Glomerular visceral epithelial cell (primary cell): ENCODE results near the gene PDE4DIP.
"Not testable (repeated sequence)": the region's sequence is repeated elsewhere in the genome, so short reads cannot be mapped to it uniquely, and the experiment has no call there.

ENCODE experiments used
- DNase-seq: peaks from one replicate; pipeline ENCODE4 v3.0.0-alpha.2; 2016; ENCODE audit errors: extremely low spot score

PDE4DIP gene

GRCh38 chr1:148975866-148976537 lies 131.8 kb downstream of the PDE4DIP start:
- DNase-seq, result not testable (repeated sequence)

- not testable (repeated sequence) for DNase-seq
Measured at GRCh38 chr1:148977785-148978184, 133.6 kb downstream of the PDE4DIP start.

- DNase-seq, result not testable (repeated sequence)
Measured at GRCh38 chr1:148989378-148989777, 145.2 kb downstream of the PDE4DIP start.

GRCh38 chr1:148990233-148990788 lies 146.1 kb downstream of the PDE4DIP start:
- DNase-seq, result not testable (repeated sequence)

- not testable (repeated sequence) for DNase-seq
Measured at GRCh38 chr1:148991818-148992217, 147.6 kb downstream of the PDE4DIP start.

GRCh38 chr1:148992364-148992763 lies 148.1 kb downstream of the PDE4DIP start:
- DNase-seq, result not testable (repeated sequence)

GRCh38 chr1:148996449-148997224 lies 152.4 kb downstream of the PDE4DIP start:
- DNase-seq, result not testable (repeated sequence)

GRCh38 chr1:148997405-148997804 lies 153.2 kb downstream of the PDE4DIP start:
- not testable (repeated sequence) for DNase-seq

- DNase-seq, result not testable (repeated sequence)
Measured at GRCh38 chr1:149002664-149003063, 158.4 kb downstream of the PDE4DIP start.

GRCh38 chr1:149008326-149008725 lies 164.1 kb downstream of the PDE4DIP start:
- not testable (repeated sequence) for DNase-seq

GRCh38 chr1:149008769-149009168 lies 164.5 kb downstream of the PDE4DIP start:
- not testable (repeated sequence) for DNase-seq

- not testable (repeated sequence) for DNase-seq
Measured at GRCh38 chr1:149009761-149010160, 165.5 kb downstream of the PDE4DIP start.

GRCh38 chr1:149012599-149012998 lies 168.4 kb downstream of the PDE4DIP start:
- not testable (repeated sequence) for DNase-seq

GRCh38 chr1:149013513-149013912 lies 169.3 kb downstream of the PDE4DIP start:
- not testable (repeated sequence) for DNase-seq

- DNase-seq, result not testable (repeated sequence)
Measured at GRCh38 chr1:149015522-149015921, 171.3 kb downstream of the PDE4DIP start.

GRCh38 chr1:149016626-149017025 lies 172.4 kb downstream of the PDE4DIP start:
- not testable (repeated sequence) for DNase-seq

GRCh38 chr1:149018577-149018976 lies 174.3 kb downstream of the PDE4DIP start:
- not testable (repeated sequence) for DNase-seq

GRCh38 chr1:149024327-149024726 lies 180.1 kb downstream of the PDE4DIP start:
- DNase-seq, result not testable (repeated sequence)

- DNase-seq, result not testable (repeated sequence)
Measured at GRCh38 chr1:149033916-149034315, 189.7 kb downstream of the PDE4DIP start.

- not testable (repeated sequence) for DNase-seq
Measured at GRCh38 chr1:149043056-149043455, 198.8 kb downstream of the PDE4DIP start.

- not testable (repeated sequence) for DNase-seq
Measured at GRCh38 chr1:149064611-149065010, 220.4 kb downstream of the PDE4DIP start.

GRCh38 chr1:149075505-149076127 lies 231.4 kb downstream of the PDE4DIP start:
- DNase-seq, result not testable (repeated sequence)
